ENCODE results near the gene EMP1.

GRCh38 chr12:13210236-13211190 is 14.0 kb downstream of the EMP1 start:
- no peak for TF ChIP-seq CTCF (conservative IDR thresholded peaks at IDR 0.05; ENCODE audit: low read depth in 2 of 2)
- no peak for TF ChIP-seq EZH2phosphoT487 (IDR thresholded peaks at IDR 0.05; ENCODE audit: unreplicated experiment)
- no peak for TF ChIP-seq POLR2AphosphoS5 (IDR thresholded peaks at IDR 0.05; ENCODE audit: low read depth)
- no peak for TF ChIP-seq EZH2 (IDR thresholded peaks at IDR 0.05; ENCODE audit: low read depth, unreplicated experiment)
- no peak for TF ChIP-seq REST (IDR thresholded peaks at IDR 0.05; ENCODE audit: unreplicated experiment)

All from GM23338 (cell line).